GM18873 (cell line): ENCODE data around the gene SH3BGR.

Experiments
- ATAC-seq: cut with Tn5 transposase; IDR thresholded peaks from one replicate; pipeline ENCODE4 v1.9.1; 2021; ENCODE audit warnings: mild to moderate bottlenecking, moderate library complexity, moderate number of reproducible peaks; ENCODE audit not compliant: unreplicated experiment, low FRiP score

SH3BGR gene

GRCh38 chr21:39510240-39510639 lies 58.5 kb downstream of the SH3BGR start:
- ATAC-seq: no peak

GRCh38 chr21:39511102-39511501 lies 59.3 kb downstream of the SH3BGR start:
- no peak for ATAC-seq

- no peak for ATAC-seq
Observed at GRCh38 chr21:39513735-39514134, 62.0 kb downstream of the SH3BGR start.

GRCh38 chr21:39515684-39516472 lies 64.1 kb downstream of the SH3BGR start:
- no peak for ATAC-seq

- ATAC-seq: no peak
Observed at GRCh38 chr21:39518055-39518846, 66.5 kb downstream of the SH3BGR start.

GRCh38 chr21:39518847-39519210 lies 67.1 kb downstream of the SH3BGR start:
- ATAC-seq: no peak

- no peak for ATAC-seq
Observed at GRCh38 chr21:39519835-39520234, 68.1 kb downstream of the SH3BGR start.

- no peak for ATAC-seq
Observed at GRCh38 chr21:39523399-39523798, 71.6 kb downstream of the SH3BGR start.

GRCh38 chr21:39523915-39524314 lies 72.1 kb downstream of the SH3BGR start:
- ATAC-seq: no peak

GRCh38 chr21:39525129-39525528 lies 73.4 kb downstream of the SH3BGR start:
- no peak for ATAC-seq

- no peak for ATAC-seq
Observed at GRCh38 chr21:39525601-39526000, 73.8 kb downstream of the SH3BGR start.

GRCh38 chr21:39527067-39527595 lies 75.4 kb downstream of the SH3BGR start:
- ATAC-seq: no peak

GRCh38 chr21:39527664-39528381 lies 76.1 kb downstream of the SH3BGR start:
- no peak for ATAC-seq

GRCh38 chr21:39529026-39529425 lies 77.3 kb downstream of the SH3BGR start:
- ATAC-seq: no peak

- no peak for ATAC-seq
Observed at GRCh38 chr21:39531064-39531463, 79.3 kb downstream of the SH3BGR start.

- no peak for ATAC-seq
Observed at GRCh38 chr21:39531840-39532239, 80.1 kb downstream of the SH3BGR start.

GRCh38 chr21:39533545-39534380 lies 82.0 kb downstream of the SH3BGR start:
- ATAC-seq: no peak

GRCh38 chr21:39535646-39536437 lies 84.1 kb downstream of the SH3BGR start:
- no peak for ATAC-seq

GRCh38 chr21:39536835-39537234 lies 85.1 kb downstream of the SH3BGR start:
- no peak for ATAC-seq
